H7 (cell line): ENCODE measurements around the gene BCAN. TPM values are rescaled to one million over a fixed set of nuclear protein-coding genes. Genes with fewer than 3 reads are reported as not detected.
A peak's percentile ranks its signal among the peaks of the same experiment; 100 is the strongest.

Experiments used
- DNase-seq: peaks from one replicate; pipeline ENCODE4 v3.0.0; 2012
- H3K27me3 ChIP-seq: 2 replicates; pipeline ENCODE4 v1.6.0; 2011; ENCODE audit warnings: mild to moderate bottlenecking, low read length; ENCODE audit not compliant: control insufficient read depth, insufficient read depth
- H3K36me3 ChIP-seq: replicated peaks from 2 replicates; pipeline ENCODE4 v1.5.1; 2011; ENCODE audit warnings: low read length; ENCODE audit not compliant: control insufficient read depth, insufficient read depth
- H3K4me3 ChIP-seq: 2 replicates; pipeline ENCODE4 v1.5.1; 2011; ENCODE audit warnings: low read depth, mild to moderate bottlenecking, control low read depth, low read length, moderate library complexity; ENCODE audit not compliant: insufficient read depth
- total RNA-seq: library from RNA; depleted of rRNA; stranded (reverse); fragments of >200 nt; shearing (Covaris generic); gene quantifications from 2 replicates; pipeline ENCODE4 v1.2.3, GENCODE V29; 2014

Gene BCAN
- total RNA-seq, 1 experiment from 2014 or later: 1.7 TPM

DNA sequence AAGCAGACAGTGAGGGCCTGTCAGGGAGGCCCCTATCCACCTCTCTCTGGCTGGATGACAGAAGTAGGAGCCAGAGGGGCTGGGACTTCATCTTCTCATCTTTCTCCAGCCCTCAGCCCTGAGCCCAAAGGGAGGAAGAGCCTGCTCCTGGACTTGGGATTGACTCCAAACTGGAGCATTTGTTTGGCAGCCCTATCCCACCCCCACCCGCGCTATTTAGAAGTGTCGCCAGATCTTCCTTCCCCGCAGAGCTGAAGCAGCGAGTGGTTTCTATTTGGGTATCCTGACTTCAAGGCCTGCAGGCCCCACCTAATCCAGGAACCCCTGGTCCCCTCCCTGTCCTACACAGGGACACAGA, 25.7 kb downstream of the BCAN start:
- no peak for DNase-seq
- Histone ChIP-seq H3K27me3 (no peaks in the 10 kb centered on the region), H3K36me3 (peaks cover 8% of the 10 kb centered on the region), H3K4me3 (no peak overlapping the region)

- Histone ChIP-seq H3K4me3 (no peak overlapping the region), H3K27me3 (no peaks in the 10 kb centered on the region), H3K36me3 (peaks cover 13% of the 10 kb centered on the region)
- DNase-seq: peak; percentile 64
Measured at GRCh38 chr1:156667968-156668709, 26.2 kb downstream of the BCAN start.

- DNase-seq: peak; percentile 70
- Histone ChIP-seq H3K27me3 (no peaks in the 10 kb centered on the region), H3K36me3 (peaks cover 17% of the 10 kb centered on the region), H3K4me3 (no peak overlapping the region)
Measured at GRCh38 chr1:156668801-156669637, 27.1 kb downstream of the BCAN start.

DNA sequence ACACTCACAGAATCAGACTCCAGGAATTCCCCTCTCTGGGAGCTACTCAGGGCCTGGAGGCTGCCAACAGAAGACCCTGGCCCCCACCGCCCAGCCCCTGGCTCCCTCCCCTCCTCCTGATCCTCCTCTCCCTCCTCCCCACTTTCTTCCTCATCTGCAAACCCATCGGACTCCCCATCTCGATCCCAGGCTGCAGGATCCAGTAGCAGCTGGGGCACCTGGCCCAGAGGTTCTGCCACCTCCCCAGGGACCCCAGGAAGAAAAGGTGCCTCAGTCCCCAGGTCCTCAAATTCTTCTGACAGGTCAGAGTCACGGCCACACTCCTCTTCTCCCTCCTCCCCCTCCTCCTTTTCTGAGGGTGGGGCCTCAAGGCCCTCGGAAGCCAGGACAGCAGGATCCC, 27.9 kb downstream of the BCAN start:
- Histone ChIP-seq H3K4me3 (no peak overlapping the region), H3K27me3 (no peaks in the 10 kb centered on the region), H3K36me3 (peaks cover 19% of the 10 kb centered on the region)
- DNase-seq: no peak

DNA sequence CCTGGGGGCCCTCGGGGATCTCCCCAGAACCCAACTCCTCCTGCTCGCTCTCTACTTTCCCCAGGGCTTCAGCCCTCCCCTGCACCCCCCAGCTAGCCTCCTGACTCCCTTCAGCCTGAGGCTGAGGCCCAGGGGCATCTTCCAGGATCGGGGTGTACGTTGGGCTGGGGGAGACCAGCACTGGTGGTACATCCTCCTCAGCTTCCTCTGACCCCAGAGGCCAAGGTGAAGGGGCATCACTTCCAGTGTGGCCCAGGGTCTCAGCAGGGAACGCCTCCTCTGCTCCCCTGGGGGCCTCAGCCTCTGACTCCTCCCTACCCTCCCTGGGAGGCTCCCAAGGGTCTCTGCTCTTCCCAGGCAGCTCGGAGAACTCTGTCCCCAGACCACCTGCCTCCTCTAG, 28.4 kb downstream of the BCAN start:
- Histone ChIP-seq H3K36me3 (peaks cover 24% of the 10 kb centered on the region), H3K27me3 (no peaks in the 10 kb centered on the region), H3K4me3 (no peak overlapping the region)
- DNase-seq: no peak

DNA sequence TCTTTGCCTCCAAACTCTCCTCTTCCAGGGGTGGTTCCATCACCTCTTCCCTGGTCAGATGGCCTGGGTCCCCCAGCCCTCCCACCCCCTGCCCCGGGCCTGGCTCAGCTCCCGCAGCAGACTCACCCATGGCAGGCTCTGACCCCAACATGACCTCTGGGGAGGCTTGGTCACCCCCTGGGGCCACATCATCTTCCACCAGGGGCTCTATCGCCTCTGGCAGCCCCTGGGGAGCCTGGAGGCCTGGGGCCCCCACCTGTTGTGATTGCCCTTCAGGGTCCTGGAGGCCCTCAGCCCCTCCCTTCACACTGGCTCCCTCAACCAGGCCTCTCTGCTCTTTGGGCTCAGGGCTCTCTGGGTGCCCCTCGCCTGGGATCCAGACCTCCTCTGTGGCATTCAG, 28.9 kb downstream of the BCAN start:
- no peak for DNase-seq
- H3K36me3 ChIP-seq: peaks cover 24% of the 10 kb centered on the region

DNA sequence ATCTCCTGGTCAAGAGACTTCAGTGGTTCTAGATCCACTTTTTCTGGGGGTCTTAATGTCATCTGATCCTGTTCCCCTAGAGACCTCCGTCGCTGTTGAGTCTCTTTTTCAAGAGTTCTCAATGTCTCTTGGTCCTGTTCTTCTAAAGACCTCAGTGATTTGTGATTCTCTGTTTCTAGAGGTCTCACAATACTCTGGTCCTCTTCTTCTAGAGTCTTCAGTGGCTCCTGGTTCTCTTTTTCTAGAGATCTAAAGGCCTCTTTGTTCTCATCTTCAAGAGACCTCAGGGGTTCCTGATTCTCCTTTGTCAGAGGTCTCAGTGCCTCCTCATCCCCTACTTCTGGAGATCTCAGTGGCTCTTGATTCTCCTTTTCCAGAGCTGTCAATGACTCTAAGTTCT, 29.9 kb downstream of the BCAN start:
- no peaks in the 10 kb centered on the region for H3K27me3 ChIP-seq
- no peak for DNase-seq
- H3K4me3 ChIP-seq: no peak overlapping the region

More for the DNA sequence above, 28.9 kb downstream of the BCAN start:
- Histone ChIP-seq H3K4me3 (no peak overlapping the region), H3K27me3 (no peaks in the 10 kb centered on the region)

DNA sequence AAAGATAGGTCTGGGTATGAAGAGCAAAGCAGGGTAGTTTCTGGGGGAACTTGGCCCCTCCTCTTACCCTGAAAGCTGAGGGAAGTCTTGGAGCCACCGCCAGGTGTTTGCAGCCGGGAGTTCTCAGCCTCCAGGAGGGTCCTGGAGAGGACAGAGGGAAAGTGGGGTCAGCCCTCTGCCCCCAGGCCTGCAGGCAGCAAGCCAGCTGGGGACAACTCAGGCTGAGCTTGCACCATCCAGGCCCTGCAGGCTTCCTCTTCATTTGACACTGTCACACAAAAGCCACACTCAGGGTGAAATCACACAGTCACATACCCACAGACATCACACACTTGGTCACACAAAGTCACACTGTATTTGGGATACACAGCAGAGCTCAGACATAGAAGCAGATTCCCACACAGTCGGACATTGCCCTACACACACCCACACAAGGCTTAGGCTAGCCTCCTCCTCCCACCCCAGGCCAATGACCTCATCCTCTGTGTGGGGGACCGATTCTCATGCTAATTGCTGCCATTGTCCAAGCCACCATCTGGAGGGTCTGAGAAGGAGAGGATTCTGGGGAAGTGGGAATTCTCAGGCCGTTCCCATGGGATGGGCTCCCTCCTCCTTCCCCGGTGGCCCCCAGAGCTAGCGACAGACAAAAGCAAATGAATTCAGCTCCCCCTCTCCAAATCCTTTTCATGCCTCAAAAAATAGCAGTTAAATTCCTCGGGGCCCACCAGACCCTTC, 31.6 kb downstream of the BCAN start:
- peak overlapping the region; percentile 7; the same call in 1 of the 2 replicates for H3K4me3 ChIP-seq
- DNase-seq: peak; percentile 95
- peaks cover 24% of the 10 kb centered on the region for H3K36me3 ChIP-seq
- no peaks in the 10 kb centered on the region for H3K27me3 ChIP-seq

More for the DNA sequence above, 29.9 kb downstream of the BCAN start:
- peaks cover 24% of the 10 kb centered on the region for H3K36me3 ChIP-seq

DNA sequence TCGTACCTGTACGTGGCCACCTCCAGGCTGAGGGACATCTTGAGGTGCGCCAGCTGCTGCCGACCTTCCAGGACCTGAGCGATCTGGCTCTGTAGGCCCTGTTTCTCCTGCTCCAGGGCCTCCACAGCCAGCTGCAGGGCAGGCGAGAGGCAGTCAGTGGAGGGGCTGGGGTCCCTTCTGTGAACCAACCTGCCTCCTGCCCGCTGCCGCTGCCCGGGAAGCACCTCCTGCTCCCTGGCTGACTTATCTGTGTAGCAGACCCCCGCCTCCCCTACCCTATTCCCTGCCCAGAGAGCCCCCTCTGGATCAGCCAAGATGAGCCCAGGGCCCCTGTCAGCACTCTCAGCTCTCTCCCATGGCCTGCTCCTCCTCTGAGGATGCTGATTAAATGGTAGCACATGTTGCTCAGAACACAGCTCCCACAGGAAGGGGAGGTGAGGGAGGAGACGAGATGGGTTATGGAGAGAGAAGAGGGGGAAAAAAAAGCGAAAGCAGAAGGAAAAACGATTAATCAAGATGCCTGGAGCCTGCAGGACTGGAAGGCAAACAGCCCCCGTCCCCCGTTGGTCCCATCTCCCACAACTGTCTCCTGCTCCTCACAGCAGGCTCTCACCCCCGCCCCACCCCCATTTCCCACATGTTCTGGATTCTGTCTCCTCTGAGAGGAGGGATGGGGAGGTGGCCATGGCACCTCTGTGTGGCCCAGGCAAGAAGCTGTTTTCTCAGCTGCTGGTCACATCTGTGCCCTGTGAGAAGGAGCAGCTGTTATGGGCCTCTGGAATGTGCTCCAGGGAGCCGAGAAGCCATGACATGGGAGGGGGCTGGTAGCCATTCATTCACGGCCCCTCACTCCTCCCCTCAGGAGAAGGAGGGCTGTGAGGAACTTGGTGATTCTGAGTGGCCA, 33.5 kb downstream of the BCAN start:
- Histone ChIP-seq H3K4me3 (peak overlapping the region; percentile 94), H3K27me3 (no peaks in the 10 kb centered on the region; the same call in 1 of the 2 replicates), H3K36me3 (peaks cover 24% of the 10 kb centered on the region)
- DNase-seq: peak; percentile 74

GRCh38 chr1:156676114-156676819, 34.4 kb downstream of the BCAN start:
- DNase-seq: no peak
- Histone ChIP-seq H3K36me3 (peaks cover 24% of the 10 kb centered on the region), H3K27me3 (no peaks in the 10 kb centered on the region; the same call in 1 of the 2 replicates), H3K4me3 (peak overlapping the region; percentile 94)

- Histone ChIP-seq H3K4me3 (peak within 1 kb of the TSS; percentile 94), H3K27me3 (no peaks in the 10 kb centered on the region; the same call in 1 of the 2 replicates), H3K36me3 (peaks cover 20% of the 10 kb centered on the region)
- DNase-seq: peak; percentile 93
Measured at GRCh38 chr1:156676820-156677615, 35.1 kb downstream of the BCAN start, which contains the start of gene NES. Gene NES, minus strand, starts transcription at chr1:156677407. Its CDS starts 143 bp downstream, at chr1:156677264.

DNA sequence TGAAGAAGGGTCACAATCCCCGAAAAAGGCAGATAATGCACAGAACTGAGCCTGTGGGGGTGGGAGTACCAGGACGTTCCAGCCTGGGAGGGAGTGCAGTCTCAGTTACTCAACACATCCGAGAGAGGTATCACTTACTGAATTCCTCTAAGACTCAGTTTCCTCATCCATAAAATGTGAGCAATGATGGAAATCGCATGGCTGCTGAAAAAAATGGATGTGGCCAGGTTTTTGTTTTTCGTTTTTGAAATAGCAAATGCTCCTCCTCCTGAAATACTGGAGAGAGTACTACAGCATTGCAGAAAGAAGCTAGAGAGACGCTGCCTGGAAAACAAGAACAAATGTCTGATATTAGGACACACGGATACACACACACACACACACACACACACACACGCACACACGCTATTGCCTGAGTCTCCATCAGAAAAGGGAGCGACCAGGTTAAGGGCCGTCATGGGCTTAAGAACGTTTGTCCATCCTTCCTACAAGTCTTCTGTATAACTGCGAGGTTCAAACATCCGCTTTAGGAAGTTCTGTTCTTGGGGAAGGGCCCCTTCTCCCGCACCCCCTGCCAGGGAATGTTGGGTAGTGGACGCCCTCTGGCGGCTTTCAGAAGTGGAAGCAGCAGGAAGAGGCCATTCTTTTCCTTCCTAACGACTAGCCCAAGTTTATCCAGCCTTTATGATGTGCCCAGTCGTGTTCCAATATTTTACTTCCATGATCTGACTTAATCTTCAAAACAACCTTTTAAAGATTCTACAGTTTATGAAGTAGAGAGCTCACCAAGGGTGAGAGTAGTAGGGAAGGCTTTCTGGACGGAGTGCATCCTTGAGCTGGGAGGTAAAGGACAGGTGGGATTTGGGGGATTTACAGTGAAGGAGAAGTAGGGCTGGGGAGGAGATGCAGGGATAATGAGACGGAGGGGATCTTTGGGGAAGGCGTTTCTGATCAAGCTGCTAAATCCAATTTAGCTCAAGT, 36.0 kb downstream of the BCAN start:
- Histone ChIP-seq H3K36me3 (peaks cover 13% of the 10 kb centered on the region), H3K4me3 (peak overlapping the region; percentile 94), H3K27me3 (no peaks in the 10 kb centered on the region; the same call in 1 of the 2 replicates)
- peak; percentile 88 for DNase-seq
